Progenitor cell of endocrine pancreas (in vitro differentiated cells): ENCODE data around the gene NEMF. TPM values are rescaled to one million over a fixed set of nuclear protein-coding genes. Genes with fewer than 3 reads are reported as not detected.
A peak's percentile ranks its signal among the peaks of the same experiment; 100 is the strongest.

Experiments
- DNase-seq: peaks from one replicate; pipeline ENCODE4 v3.0.0; 2021; ENCODE audit warnings: low spot score; ENCODE audit not compliant: unreplicated experiment
- H3K27ac Mint-ChIP-seq: 2 replicates; pipeline ENCODE4 v1.8.0; 2021; ENCODE audit warnings: mild to moderate bottlenecking, moderate library complexity, mixed read lengths
- H3K27me3 Mint-ChIP-seq: 2 replicates; pipeline ENCODE4 v1.8.0; 2021; ENCODE audit warnings: mixed read lengths
- H3K36me3 Mint-ChIP-seq: 2 replicates; pipeline ENCODE4 v1.8.0; 2022; ENCODE audit warnings: mixed read lengths; ENCODE audit not compliant: insufficient read depth
- H3K4me1 Mint-ChIP-seq: 2 replicates; pipeline ENCODE4 v1.8.0; 2021; ENCODE audit warnings: low read depth, mixed read lengths
- H3K4me3 Mint-ChIP-seq: 2 replicates; pipeline ENCODE4 v1.8.0; 2021; ENCODE audit warnings: low read depth, mild to moderate bottlenecking, moderate library complexity, mixed read lengths
- H3K9me3 Mint-ChIP-seq: 2 replicates; pipeline ENCODE4 v1.8.0; 2021; ENCODE audit warnings: low read depth, mixed read lengths
- CTCF ChIP-seq: fragments of 200-600 bp; sonication (generic); IDR thresholded peaks from one replicate; pipeline ENCODE4 v1.5.0; 2021; ENCODE audit warnings: antibody characterized with exemption, mild to moderate bottlenecking; ENCODE audit not compliant: unreplicated experiment
- long read RNA-seq: library from polyadenylated mRNA; unstranded; transcript quantifications from one replicate; pipeline ENCODE4 v2.0.0, GENCODE V29; 2020
- total RNA-seq: library from RNA; stranded (reverse); gene quantifications from 2 replicates; pipeline ENCODE4 v1.2.1, GENCODE V29; 2021

NEMF gene
- total RNA-seq, result 86.1 and 86.8 TPM in 2 replicates
- long read RNA-seq, partial matches to known transcripts, result 82 of 109 reads
- long read RNA-seq, other reads (novel, unspliced or antisense), result 25 of 109 reads

GRCh38 chr14:49852301-49853157 is at the start of gene NEMF:
TSS of gene NEMF (minus strand) at chr14:49852788. CDS start at chr14:49852753, 35 bp downstream.
- peak within 1 kb of the TSS; percentile 100 for H3K27ac Mint-ChIP-seq
- peak; percentile 84 for TF ChIP-seq CTCF
- H3K4me1 Mint-ChIP-seq, result peaks cover 14% of the 10 kb centered on the region
- no peaks in the 10 kb centered on the region for H3K27me3 Mint-ChIP-seq
- DNase-seq, result peak; percentile 72
- no peaks in the 10 kb centered on the region for H3K9me3 Mint-ChIP-seq
- peaks cover 10% of the 10 kb centered on the region for H3K36me3 Mint-ChIP-seq
- H3K4me3 Mint-ChIP-seq, result peak within 1 kb of the TSS; percentile 96

- Mint-ChIP-seq H3K9me3 (peaks cover 4% of the 10 kb centered on the region), H3K36me3 (peaks cover 4% of the 10 kb centered on the region), H3K4me3 (no peak overlapping the region), H3K27ac (no peak overlapping the region), H3K4me1 (peaks cover 13% of the 10 kb centered on the region), H3K27me3 (no peaks in the 10 kb centered on the region)
- DNase-seq, result no peak
- no peak for TF ChIP-seq CTCF
Observed at GRCh38 chr14:49900973-49901372, 48.4 kb upstream of the NEMF start.

GRCh38 chr14:49898485-49898884 is 45.9 kb upstream of the NEMF start:
- Mint-ChIP-seq H3K4me3 (no peak overlapping the region), H3K4me1 (peaks cover 30% of the 10 kb centered on the region), H3K27ac (peak overlapping the region; percentile 49), H3K36me3 (peaks cover 13% of the 10 kb centered on the region), H3K27me3 (no peaks in the 10 kb centered on the region), H3K9me3 (peaks cover 4% of the 10 kb centered on the region)
- no peak for DNase-seq
- no peak for TF ChIP-seq CTCF

- H3K27me3 Mint-ChIP-seq, result no peaks in the 10 kb centered on the region
- H3K27ac Mint-ChIP-seq, result no peak overlapping the region
- no peak for TF ChIP-seq CTCF
Observed at GRCh38 chr14:49897965-49898364, 45.4 kb upstream of the NEMF start.

GRCh38 chr14:49897414-49897813 is 44.8 kb upstream of the NEMF start:
- H3K4me1 Mint-ChIP-seq, result peaks cover 30% of the 10 kb centered on the region
- no peaks in the 10 kb centered on the region for H3K27me3 Mint-ChIP-seq
- peaks cover 13% of the 10 kb centered on the region for H3K36me3 Mint-ChIP-seq
- no peak overlapping the region for H3K4me3 Mint-ChIP-seq
- TF ChIP-seq CTCF, result no peak
- peaks cover 4% of the 10 kb centered on the region for H3K9me3 Mint-ChIP-seq
- DNase-seq, result no peak
- H3K27ac Mint-ChIP-seq, result no peak overlapping the region

More at GRCh38 chr14:49897965-49898364, 45.4 kb upstream of the NEMF start:
- H3K36me3 Mint-ChIP-seq, result peaks cover 13% of the 10 kb centered on the region
- no peak overlapping the region for H3K4me3 Mint-ChIP-seq
- peaks cover 4% of the 10 kb centered on the region for H3K9me3 Mint-ChIP-seq
- no peak for DNase-seq
- peaks cover 30% of the 10 kb centered on the region for H3K4me1 Mint-ChIP-seq
